Liver (tissue), 9 donors: ENCODE measurements around the gene ARHGAP30. TPM values are rescaled to one million over a fixed set of nuclear protein-coding genes. Genes with fewer than 3 reads are reported as not detected.

ENCODE experiments used
- DNase-seq: peaks from one replicate; pipeline ENCODE4 v3.0.0-alpha.2; 2017; ENCODE audit warnings: low spot score
- H3K27ac ChIP-seq, 2 donors: one replicate each; pipeline ENCODE4 v1.7.0; 2013; ENCODE audit warnings: inconsistent platforms in 2 of 2, low read length in 2 of 2, control low read depth in 1 of 2, low read depth in 1 of 2, mild to moderate bottlenecking in 1 of 2
- H3K27me3 ChIP-seq, 4 donors: one replicate each; pipeline versions ENCODE4 v1.6.1 to v1.7.0; 2013; ENCODE audit warnings: low read length in 3 of 4, inconsistent platforms in 1 of 4, mild to moderate bottlenecking in 1 of 4, moderate library complexity in 1 of 4; ENCODE audit not compliant: control insufficient read depth in 4 of 4, insufficient read depth in 4 of 4
- H3K36me3 ChIP-seq, 4 donors: one replicate each; pipeline versions ENCODE4 v1.6.1 to v1.7.0; 2013; ENCODE audit warnings: low read length in 3 of 4, mild to moderate bottlenecking in 3 of 4, low read depth in 1 of 4, moderate library complexity in 1 of 4; ENCODE audit not compliant: control insufficient read depth in 4 of 4, insufficient read depth in 3 of 4
- H3K4me1 ChIP-seq, 4 donors: one replicate each; pipeline versions ENCODE4 v1.6.1 to v1.7.0; 2013; ENCODE audit warnings: low read length in 3 of 4, mild to moderate bottlenecking in 3 of 4, moderate library complexity in 1 of 4; ENCODE audit not compliant: control insufficient read depth in 4 of 4, insufficient read depth in 4 of 4
- H3K4me3 ChIP-seq, 3 donors: one replicate each; pipeline versions ENCODE4 v1.6.1 to v1.7.0; 2013; ENCODE audit warnings: low read length in 3 of 3, control low read depth in 1 of 3, low read depth in 1 of 3, mild to moderate bottlenecking in 1 of 3
- H3K9ac ChIP-seq, 2 donors: one replicate each; pipeline ENCODE4 v1.7.0; 2013; ENCODE audit warnings: low read length in 2 of 2, mild to moderate bottlenecking in 2 of 2, moderate library complexity in 2 of 2, control low read depth in 1 of 2, low read depth in 1 of 2
- H3K9me3 ChIP-seq, 4 donors: one replicate each; pipeline versions ENCODE4 v1.6.1 to v1.7.0; 2013; ENCODE audit warnings: low read length in 3 of 4; ENCODE audit not compliant: control insufficient read depth in 4 of 4
- ATF3 ChIP-seq: IDR thresholded peaks from 2 replicates; pipeline ENCODE4 v1.6.1; 2016; ENCODE audit warnings: antibody characterized with exemption
- EGR1 ChIP-seq, 2 donors: IDR thresholded peaks; 2 replicates each; pipeline ENCODE4 v1.6.1; 2016 to 2018; ENCODE audit warnings: antibody characterized with exemption in 2 of 2, low read depth in 2 of 2
- FOXA1 ChIP-seq: IDR thresholded peaks from 2 replicates; pipeline ENCODE4 v1.6.1; 2016; ENCODE audit warnings: antibody characterized with exemption
- FOXA2 ChIP-seq: IDR thresholded peaks from 2 replicates; pipeline ENCODE4 v1.6.1; 2016; ENCODE audit warnings: antibody characterized with exemption
- GABPA ChIP-seq, 2 donors: IDR thresholded peaks in 1 of 2; conservative IDR thresholded peaks in 1 of 2; 2 replicates each; pipeline ENCODE4 v1.6.1; 2016; ENCODE audit warnings: antibody characterized with exemption in 2 of 2, mild to moderate bottlenecking in 1 of 2, moderate library complexity in 1 of 2
- HNF4A ChIP-seq, 2 donors: conservative IDR thresholded peaks; 2 replicates each; pipeline ENCODE4 v1.6.1; 2016; ENCODE audit warnings: antibody characterized with exemption in 2 of 2, mild to moderate bottlenecking in 2 of 2
- HNF4G ChIP-seq: IDR thresholded peaks from 2 replicates; pipeline ENCODE4 v1.6.1; 2016; ENCODE audit warnings: antibody characterized with exemption
- JUND ChIP-seq, 2 donors: IDR thresholded peaks; 2 replicates each; pipeline ENCODE4 v1.6.1; 2016; ENCODE audit warnings: antibody characterized with exemption in 2 of 2
- MAX ChIP-seq: IDR thresholded peaks from 2 replicates; pipeline ENCODE4 v1.6.1; 2016; ENCODE audit warnings: antibody characterized with exemption
- NR2F2 ChIP-seq: IDR thresholded peaks from 2 replicates; pipeline ENCODE4 v1.6.1; 2016; ENCODE audit warnings: antibody characterized with exemption
- RAD21 ChIP-seq, 2 donors: IDR thresholded peaks; 2 replicates each; pipeline ENCODE4 v1.6.1; 2016; ENCODE audit warnings: antibody characterized with exemption in 2 of 2, mild to moderate bottlenecking in 2 of 2
- RXRA ChIP-seq, 2 donors: IDR thresholded peaks; 2 replicates each; pipeline ENCODE4 v1.6.1; 2017 to 2018; ENCODE audit warnings: antibody characterized with exemption in 2 of 2, mild to moderate bottlenecking in 1 of 2
- SP1 ChIP-seq: IDR thresholded peaks from 2 replicates; pipeline ENCODE4 v1.6.1; 2018; ENCODE audit warnings: antibody characterized with exemption, mild to moderate bottlenecking
- TAF1 ChIP-seq: conservative IDR thresholded peaks from 2 replicates; pipeline ENCODE4 v1.6.1; 2016; ENCODE audit warnings: antibody characterized with exemption, mild to moderate bottlenecking
- YY1 ChIP-seq: IDR thresholded peaks from 2 replicates; pipeline ENCODE4 v1.6.1; 2016; ENCODE audit warnings: antibody characterized with exemption, mild to moderate bottlenecking
- WGBS: extraction: QIAGEN DNeasy Blood & Tissue Kit; methylation state at CpG from one replicate; pipeline ENCODE4 v1.1.7; 2013; 5-methylcytosine and 5-hydroxymethylcytosine counted together
- polyA plus RNA-seq, 2 donors: library from polyadenylated mRNA; stranded (reverse) in 1 of 2; unstranded in 1 of 2; fragments of 200-250 nt in 1 of 2; fragments of >200 nt in 1 of 2; fragmentation: Nextera tagmentation in 1 of 2; extraction: Ambion mirVana in 1 of 2; gene quantifications; one replicate each; pipeline versions ENCODE4 v1.2.1 to v1.2.3, GENCODE V29; 2013 to 2015
- total RNA-seq, 2 donors: library from RNA; depleted of rRNA; stranded (reverse); fragments of >200 nt; gene quantifications; one replicate each; pipeline ENCODE4 v1.2.3, GENCODE V29; 2014
- TF ChIP-seq, protein P1 (sequence below): IDR thresholded peaks from 2 replicates; pipeline ENCODE4 v1.6.1; 2016; ENCODE audit warnings: antibody characterized with exemption, mild to moderate bottlenecking
- TF ChIP-seq, protein P2 (sequence below): fragments of 150-350 bp; IDR thresholded peaks from 2 replicates; pipeline ENCODE4 v1.5.1; 2017; ENCODE audit warnings: improper control_type of control experiment, low read depth, low read length; ENCODE audit not compliant: missing input control
- donor health status: healthy.
- donor health status: healthy.
- donor health status: healthy.
- donor health status: healthy.
- donor health status: healthy.

ARHGAP30 gene
- total and polyA plus RNA-seq, 4 donors = 1.2 to 8.9 (median 5.0) TPM

- Histone ChIP-seq H3K27ac (no peak overlapping the region), H3K36me3 (no peaks in the 10 kb centered on the region), H3K9me3 (no peaks in the 10 kb centered on the region), H3K4me1 (no peaks in the 10 kb centered on the region), H3K4me3 (no peak overlapping the region), H3K9ac (no peak overlapping the region), H3K27me3 (no peaks in the 10 kb centered on the region)
- DNase-seq = no peak
- no peak for TF ChIP-seq FOXA1
- no peak for TF ChIP-seq JUND (IDR thresholded peaks at IDR 0.05)
- TF ChIP-seq SP1 = no peak
- no peak for TF ChIP-seq EGR1 (IDR thresholded peaks at IDR 0.05; ENCODE audit: low read depth in 2 of 2)
- TF ChIP-seq HNF4A (conservative IDR thresholded peaks at IDR 0.05) = no peak
- TF ChIP-seq YY1 = no peak
- TF ChIP-seq GABPA (IDR thresholded peaks at IDR 0.05 in 1 of 2, conservative IDR thresholded peaks at IDR 0.05 in 1 of 2) = no peak
- TF ChIP-seq, protein P1, sequence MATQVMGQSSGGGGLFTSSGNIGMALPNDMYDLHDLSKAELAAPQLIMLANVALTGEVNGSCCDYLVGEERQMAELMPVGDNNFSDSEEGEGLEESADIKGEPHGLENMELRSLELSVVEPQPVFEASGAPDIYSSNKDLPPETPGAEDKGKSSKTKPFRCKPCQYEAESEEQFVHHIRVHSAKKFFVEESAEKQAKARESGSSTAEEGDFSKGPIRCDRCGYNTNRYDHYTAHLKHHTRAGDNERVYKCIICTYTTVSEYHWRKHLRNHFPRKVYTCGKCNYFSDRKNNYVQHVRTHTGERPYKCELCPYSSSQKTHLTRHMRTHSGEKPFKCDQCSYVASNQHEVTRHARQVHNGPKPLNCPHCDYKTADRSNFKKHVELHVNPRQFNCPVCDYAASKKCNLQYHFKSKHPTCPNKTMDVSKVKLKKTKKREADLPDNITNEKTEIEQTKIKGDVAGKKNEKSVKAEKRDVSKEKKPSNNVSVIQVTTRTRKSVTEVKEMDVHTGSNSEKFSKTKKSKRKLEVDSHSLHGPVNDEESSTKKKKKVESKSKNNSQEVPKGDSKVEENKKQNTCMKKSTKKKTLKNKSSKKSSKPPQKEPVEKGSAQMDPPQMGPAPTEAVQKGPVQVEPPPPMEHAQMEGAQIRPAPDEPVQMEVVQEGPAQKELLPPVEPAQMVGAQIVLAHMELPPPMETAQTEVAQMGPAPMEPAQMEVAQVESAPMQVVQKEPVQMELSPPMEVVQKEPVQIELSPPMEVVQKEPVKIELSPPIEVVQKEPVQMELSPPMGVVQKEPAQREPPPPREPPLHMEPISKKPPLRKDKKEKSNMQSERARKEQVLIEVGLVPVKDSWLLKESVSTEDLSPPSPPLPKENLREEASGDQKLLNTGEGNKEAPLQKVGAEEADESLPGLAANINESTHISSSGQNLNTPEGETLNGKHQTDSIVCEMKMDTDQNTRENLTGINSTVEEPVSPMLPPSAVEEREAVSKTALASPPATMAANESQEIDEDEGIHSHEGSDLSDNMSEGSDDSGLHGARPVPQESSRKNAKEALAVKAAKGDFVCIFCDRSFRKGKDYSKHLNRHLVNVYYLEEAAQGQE = no peak
- no peak for TF ChIP-seq FOXA2
- TF ChIP-seq MAX = no peak
- no peak for TF ChIP-seq RAD21 (IDR thresholded peaks at IDR 0.05)
- TF ChIP-seq HNF4G = no peak
- no peak for TF ChIP-seq ATF3
- TF ChIP-seq, protein P2, sequence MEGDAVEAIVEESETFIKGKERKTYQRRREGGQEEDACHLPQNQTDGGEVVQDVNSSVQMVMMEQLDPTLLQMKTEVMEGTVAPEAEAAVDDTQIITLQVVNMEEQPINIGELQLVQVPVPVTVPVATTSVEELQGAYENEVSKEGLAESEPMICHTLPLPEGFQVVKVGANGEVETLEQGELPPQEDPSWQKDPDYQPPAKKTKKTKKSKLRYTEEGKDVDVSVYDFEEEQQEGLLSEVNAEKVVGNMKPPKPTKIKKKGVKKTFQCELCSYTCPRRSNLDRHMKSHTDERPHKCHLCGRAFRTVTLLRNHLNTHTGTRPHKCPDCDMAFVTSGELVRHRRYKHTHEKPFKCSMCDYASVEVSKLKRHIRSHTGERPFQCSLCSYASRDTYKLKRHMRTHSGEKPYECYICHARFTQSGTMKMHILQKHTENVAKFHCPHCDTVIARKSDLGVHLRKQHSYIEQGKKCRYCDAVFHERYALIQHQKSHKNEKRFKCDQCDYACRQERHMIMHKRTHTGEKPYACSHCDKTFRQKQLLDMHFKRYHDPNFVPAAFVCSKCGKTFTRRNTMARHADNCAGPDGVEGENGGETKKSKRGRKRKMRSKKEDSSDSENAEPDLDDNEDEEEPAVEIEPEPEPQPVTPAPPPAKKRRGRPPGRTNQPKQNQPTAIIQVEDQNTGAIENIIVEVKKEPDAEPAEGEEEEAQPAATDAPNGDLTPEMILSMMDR = no peak
- TF ChIP-seq TAF1 = no peak
- TF ChIP-seq RXRA (IDR thresholded peaks at IDR 0.05) = no peak
- TF ChIP-seq NR2F2 = no peak
Observed at GRCh38 chr1:161076410-161076809, 6.7 kb upstream of the ARHGAP30 start.

- no peak overlapping the region for H3K4me3 ChIP-seq
- DNase-seq = no peak
- TF ChIP-seq ATF3 = no peak
- no peak for TF ChIP-seq RXRA (IDR thresholded peaks at IDR 0.05)
- no peak for TF ChIP-seq FOXA1
- TF ChIP-seq NR2F2 = no peak
- TF ChIP-seq MAX = no peak
- no peak for TF ChIP-seq HNF4A (conservative IDR thresholded peaks at IDR 0.05)
- TF ChIP-seq, protein P1 = no peak
- no peak for TF ChIP-seq TAF1
- TF ChIP-seq HNF4G = no peak
- TF ChIP-seq EGR1 (IDR thresholded peaks at IDR 0.05; ENCODE audit: low read depth in 2 of 2) = no peak
- no peak overlapping the region for H3K9ac ChIP-seq
- no peak overlapping the region for H3K27ac ChIP-seq
- no peaks in the 10 kb centered on the region for H3K36me3 ChIP-seq
- H3K4me1 ChIP-seq = no peaks in the 10 kb centered on the region
- no peaks in the 10 kb centered on the region for H3K27me3 ChIP-seq
- 89% methylated on average over 12 of the region's 12 CpGs for WGBS
- no peaks in the 10 kb centered on the region for H3K9me3 ChIP-seq
Observed at GRCh38 chr1:161074676-161075368, 5.1 kb upstream of the ARHGAP30 start.
